H9 (cell line): ENCODE measurements around the gene C19orf73. TPM values are rescaled to one million over a fixed set of nuclear protein-coding genes. Genes with fewer than 3 reads are reported as not detected.
"Not testable (repeated sequence)": the region's sequence is repeated elsewhere in the genome, so short reads cannot be mapped to it uniquely, and the experiment has no call there.

Source experiments
- DNase-seq: peaks from one replicate; pipeline ENCODE4 v3.0.0-alpha.2; 2017
- H2AFZ ChIP-seq: one replicate; pipeline ENCODE4 v1.6.1; 2013; ENCODE audit warnings: mild to moderate bottlenecking, low read length, control low read depth, moderate library complexity
- H2AK5ac ChIP-seq: 2 replicates; pipeline ENCODE4 v1.6.1; 2013; ENCODE audit warnings: low read length, control low read depth, mixed read lengths; ENCODE audit not compliant: insufficient read length
- H2BK120ac ChIP-seq: one replicate; pipeline ENCODE4 v1.6.1; 2013; ENCODE audit warnings: low read depth, mild to moderate bottlenecking, low read length, control low read depth, inconsistent platforms; ENCODE audit not compliant: poor library complexity, severe bottlenecking
- H2BK12ac ChIP-seq: 2 replicates; pipeline ENCODE4 v1.6.1; 2013; ENCODE audit warnings: low read length, control low read depth, mixed read lengths, low read depth; ENCODE audit not compliant: insufficient read length
- H2BK15ac ChIP-seq: 2 replicates; pipeline ENCODE4 v1.6.1; 2013; ENCODE audit warnings: low read depth, low read length, control low read depth
- H2BK20ac ChIP-seq: one replicate; pipeline ENCODE4 v1.6.1; 2013; ENCODE audit warnings: low read depth, mild to moderate bottlenecking, low read length, control low read depth, inconsistent platforms; ENCODE audit not compliant: poor library complexity, severe bottlenecking
- H2BK5ac ChIP-seq: 2 replicates; pipeline ENCODE4 v1.6.1; 2013; ENCODE audit warnings: low read length, control low read depth, mixed read lengths; ENCODE audit not compliant: insufficient read length
- H3K14ac ChIP-seq: 2 replicates; pipeline ENCODE4 v1.6.1; 2013; ENCODE audit warnings: low read length, control low read depth; ENCODE audit not compliant: insufficient read depth
- H3K18ac ChIP-seq: 2 replicates; pipeline ENCODE4 v1.6.1; 2013; ENCODE audit warnings: low read depth, mild to moderate bottlenecking, mixed read lengths, low read length, control low read depth; ENCODE audit not compliant: insufficient read length
- H3K23ac ChIP-seq: 2 replicates; pipeline ENCODE4 v1.6.1; 2013; ENCODE audit warnings: low read length, control low read depth, mixed read lengths, low read depth; ENCODE audit not compliant: insufficient read length
- H3K23me2 ChIP-seq: 2 replicates; pipeline ENCODE4 v1.6.1; 2013; ENCODE audit warnings: low read depth, mild to moderate bottlenecking, mixed read lengths, low read length, control low read depth; ENCODE audit not compliant: insufficient read length, poor library complexity, severe bottlenecking
- H3K27ac ChIP-seq: 2 replicates; pipeline ENCODE4 v1.5.1; 2013; ENCODE audit warnings: low read length, control low read depth, mixed read lengths, low read depth; ENCODE audit not compliant: insufficient read length
- H3K27me3 ChIP-seq: 2 replicates; pipeline ENCODE4 v1.6.1; 2013; ENCODE audit warnings: low read length, control low read depth, inconsistent platforms; ENCODE audit not compliant: insufficient read depth
- H3K4ac ChIP-seq: 2 replicates; pipeline ENCODE4 v1.6.1; 2013; ENCODE audit warnings: low read depth, mild to moderate bottlenecking, control low read depth, inconsistent platforms, low read length, moderate library complexity
- H3K4me1 ChIP-seq: 2 replicates; pipeline ENCODE4 v1.6.1; 2013; ENCODE audit warnings: low read length, control low read depth, inconsistent platforms; ENCODE audit not compliant: insufficient read depth
- H3K4me2 ChIP-seq: 2 replicates; pipeline ENCODE4 v1.6.1; 2013; ENCODE audit warnings: low read length, control low read depth, mixed read lengths; ENCODE audit not compliant: insufficient read length, insufficient read depth
- H3K56ac ChIP-seq: 2 replicates; pipeline ENCODE4 v1.6.1; 2013; ENCODE audit warnings: low read depth, mild to moderate bottlenecking, mixed read lengths, low read length, control low read depth; ENCODE audit not compliant: insufficient read length
- H3K79me1 ChIP-seq: 2 replicates; pipeline ENCODE4 v1.6.1; 2013; ENCODE audit warnings: low read depth, mild to moderate bottlenecking, moderate library complexity, low read length, control low read depth, inconsistent platforms; ENCODE audit not compliant: insufficient read depth, poor library complexity, severe bottlenecking
- H3K79me2 ChIP-seq: 2 replicates; pipeline ENCODE4 v1.6.1; 2013; ENCODE audit warnings: low read length, control low read depth, inconsistent platforms; ENCODE audit not compliant: insufficient read depth
- H3K9ac ChIP-seq: 2 replicates; pipeline ENCODE4 v1.6.1; 2013; ENCODE audit warnings: low read length, control low read depth, mixed read lengths; ENCODE audit not compliant: insufficient read length; ENCODE audit errors: extremely low read depth
- H3K9me3 ChIP-seq: one replicate; pipeline ENCODE4 v1.6.1; 2013; ENCODE audit warnings: low read depth, low read length, inconsistent platforms; ENCODE audit not compliant: control insufficient read depth
- H3T11ph ChIP-seq: one replicate; pipeline ENCODE4 v1.6.1; 2013; ENCODE audit warnings: mild to moderate bottlenecking, low read length, control low read depth, inconsistent platforms
- H4K20me1 ChIP-seq: one replicate; pipeline ENCODE4 v1.6.1; 2013; ENCODE audit not compliant: control insufficient read depth, insufficient read length, insufficient read depth
- H4K5ac ChIP-seq: 2 replicates; pipeline ENCODE4 v1.6.1; 2013; ENCODE audit warnings: low read depth, mild to moderate bottlenecking, mixed read lengths, low read length, control low read depth; ENCODE audit not compliant: insufficient read length
- H4K8ac ChIP-seq: replicated peaks from 2 replicates; pipeline ENCODE4 v1.6.1; 2013; ENCODE audit warnings: low read length, control low read depth, mixed read lengths, low read depth; ENCODE audit not compliant: insufficient read length
- H4K91ac ChIP-seq: 2 replicates; pipeline ENCODE4 v1.6.1; 2013; ENCODE audit warnings: low read depth, mild to moderate bottlenecking, moderate library complexity, mixed read lengths, low read length, control low read depth; ENCODE audit not compliant: insufficient read length
- H3K27ac Mint-ChIP-seq, 3 experiments: 2 replicates in 2 of 3; 3 replicates in 1 of 3; pipeline ENCODE4 v1.8.0; 2020 to 2021; ENCODE audit warnings: mixed read lengths in 3 of 3, mild to moderate bottlenecking in 1 of 3, moderate library complexity in 1 of 3
- H3K27me3 Mint-ChIP-seq: 2 replicates; pipeline ENCODE4 v1.8.0; 2021; ENCODE audit warnings: low read depth, mild to moderate bottlenecking, moderate library complexity, mixed read lengths
- H3K36me3 Mint-ChIP-seq, 3 experiments: 2 replicates in 2 of 3; 3 replicates in 1 of 3; pipeline ENCODE4 v1.8.0; 2020 to 2021; ENCODE audit warnings: low read depth in 3 of 3, mixed read lengths in 3 of 3; ENCODE audit not compliant: insufficient read depth in 1 of 3
- H3K4me1 Mint-ChIP-seq, 2 experiments: 2 replicates each; pipeline ENCODE4 v1.8.0; 2020; ENCODE audit warnings: mixed read lengths in 2 of 2
- H3K4me3 Mint-ChIP-seq, 2 experiments: 2 replicates in 1 of 2; 3 replicates in 1 of 2; pipeline ENCODE4 v1.8.0; 2020 to 2021; ENCODE audit warnings: mild to moderate bottlenecking in 2 of 2, mixed read lengths in 2 of 2, moderate library complexity in 1 of 2
- H3K9me3 Mint-ChIP-seq, 2 experiments: 2 replicates in 1 of 2; 3 replicates in 1 of 2; pipeline ENCODE4 v1.8.0; 2020; ENCODE audit warnings: mild to moderate bottlenecking in 2 of 2, mixed read lengths in 2 of 2, moderate library complexity in 1 of 2
- CTCF ChIP-seq: fragments of 200-600 bp; sonication (generic); conservative IDR thresholded peaks from 3 replicates; pipeline ENCODE4 v1.8.0; 2021; ENCODE audit warnings: antibody characterized with exemption, mild to moderate bottlenecking
- WGBS: extraction: QIAGEN DNeasy Blood & Tissue Kit; methylation state at CpG from one replicate; pipeline ENCODE4 v1.1.7; 2013; ENCODE audit warnings: missing lambda C conversion rate, low lambda C conversion rate, mixed read lengths; ENCODE audit not compliant: insufficient read length; ENCODE audit errors: extremely low coverage; 5-methylcytosine and 5-hydroxymethylcytosine counted together
- total RNA-seq: library from RNA; stranded (reverse); gene quantifications from 2 replicates; pipeline ENCODE4 v1.2.1, GENCODE V29; 2021

The C19orf73 gene
- total RNA-seq, 1 experiment from 2014 or later, result 1.1 TPM

GRCh38 chr19:49125025-49125731, 6.2 kb upstream of the C19orf73 start:
- Histone ChIP-seq H3K79me1 (no peaks in the 10 kb centered on the region), H3K27me3 (peaks cover 9% of the 10 kb centered on the region; the same call in 1 of the 2 replicates), H4K20me1 (no peaks in the 10 kb centered on the region), H2BK15ac (no peak overlapping the region), H3T11ph (no peak overlapping the region), H4K8ac (no peak overlapping the region), H3K4me2 (peak overlapping the region; percentile 42), H2AK5ac (no peak overlapping the region), H3K14ac (no peak overlapping the region), H2AFZ (no peak overlapping the region), H3K18ac (no peak overlapping the region), H4K5ac (no peak overlapping the region), H3K4ac (no peak overlapping the region), H3K23me2 (peaks cover 8% of the 10 kb centered on the region), H2BK20ac (no peak overlapping the region), H2BK5ac (no peak overlapping the region), H3K27ac (no peak overlapping the region), H3K23ac (no peak overlapping the region), H2BK120ac (no peak overlapping the region), H3K79me2 (no peaks in the 10 kb centered on the region), H3K9ac (no peak overlapping the region), H4K91ac (no peak overlapping the region), H3K4me1 (peaks cover 4% of the 10 kb centered on the region; the same call in 1 of the 2 replicates), H3K9me3 (no peaks in the 10 kb centered on the region), H2BK12ac (no peak overlapping the region), H3K56ac (no peak overlapping the region)
- H3K36me3 Mint-ChIP-seq, result peaks cover 3 to 4% (median 4%) of the 10 kb centered on the region in 3 experiments; a peak in 3 of 7 replicates
- TF ChIP-seq CTCF, result no peak
- H3K4me1 Mint-ChIP-seq, result peaks cover 25 to 37% of the 10 kb centered on the region in 2 experiments
- H3K27me3 Mint-ChIP-seq, result peaks cover 30% of the 10 kb centered on the region
- H3K4me3 Mint-ChIP-seq, result peak overlapping the region; percentile 34 to 56; a peak in 4 of 5 replicates
- peak overlapping the region in 1 of 3 experiments; percentile 77; a peak in 1 of 7 replicates for H3K27ac Mint-ChIP-seq
- WGBS, result no CpG with 5 or more reads among the region's 23 CpGs
- H3K9me3 Mint-ChIP-seq, result no peaks in the 10 kb centered on the region; a peak in 1 of 5 replicates
- DNase-seq, result peak; percentile 82

- not testable (repeated sequence) for H2BK120ac ChIP-seq, H2BK12ac ChIP-seq, H3K9ac ChIP-seq, H3K27ac Mint-ChIP-seq, H3K23me2 ChIP-seq, H3K4ac ChIP-seq, H2AK5ac ChIP-seq, H4K5ac ChIP-seq, H2AFZ ChIP-seq, DNase-seq, H3K9me3 Mint-ChIP-seq, H3T11ph ChIP-seq, H2BK5ac ChIP-seq, H3K36me3 Mint-ChIP-seq, H4K91ac ChIP-seq, H3K4me3 Mint-ChIP-seq, H4K20me1 ChIP-seq, H3K14ac ChIP-seq, H3K56ac ChIP-seq, H3K27ac ChIP-seq, H3K4me2 ChIP-seq, H3K27me3 ChIP-seq, H3K4me1 ChIP-seq, H2BK15ac ChIP-seq, H3K9me3 ChIP-seq, H3K23ac ChIP-seq, H3K79me1 ChIP-seq, H4K8ac ChIP-seq, H3K79me2 ChIP-seq, H3K18ac ChIP-seq, H2BK20ac ChIP-seq
- peaks cover 37% of the 10 kb centered on the region for H3K27me3 Mint-ChIP-seq
- no CpG with 5 or more reads among the region's 11 CpGs for WGBS
- peaks cover 16 to 22% of the 10 kb centered on the region in 2 experiments for H3K4me1 Mint-ChIP-seq
These were observed 4.3 kb upstream of the C19orf73 start for GRCh38 chr19:49123285-49123684.
